Measurements from ENCODE around the gene CSAD.
"Not testable (repeated sequence)": the region's sequence is repeated elsewhere in the genome, so short reads cannot be mapped to it uniquely, and the experiment has no call there.

CSAD gene

DNA sequence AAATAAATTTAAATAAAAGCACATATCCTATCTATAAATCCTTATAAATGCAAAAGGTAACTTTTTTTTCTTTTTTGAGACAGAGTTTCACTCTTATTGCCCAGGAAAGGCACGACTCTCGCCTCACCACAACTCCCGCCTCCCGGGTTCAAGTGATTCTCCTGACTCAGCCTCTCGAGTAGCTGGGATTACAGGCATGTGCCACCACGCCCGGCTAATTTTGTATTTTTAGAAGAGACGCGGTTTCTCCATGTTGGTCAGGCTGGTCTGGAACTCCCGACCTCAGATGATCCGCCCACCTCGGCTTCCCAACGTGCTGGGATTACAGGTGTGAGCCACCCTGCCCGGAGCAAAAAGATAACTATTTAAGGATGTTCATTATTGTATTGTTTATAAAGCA lies 1.9 kb downstream of the CSAD start:
- DNase-seq: not testable (repeated sequence)

DNA sequence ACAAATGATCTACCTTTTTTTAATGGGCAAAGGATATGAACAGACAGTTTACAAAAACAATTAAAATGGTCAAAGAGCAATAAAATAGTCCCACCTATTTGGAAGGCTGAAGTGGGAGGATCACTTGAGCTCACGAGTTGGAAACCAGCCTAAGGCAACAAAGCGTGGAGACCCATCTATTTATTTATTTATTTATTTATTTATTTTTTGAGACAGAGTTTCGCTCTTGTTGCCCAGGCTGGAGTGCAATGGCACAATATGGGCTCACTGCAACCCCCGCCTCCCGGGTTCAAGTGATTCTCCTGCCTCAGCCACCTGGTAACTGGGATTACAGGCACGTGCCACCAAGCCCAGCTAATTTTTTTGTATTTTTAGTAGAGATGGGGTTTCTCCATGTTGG lies 3.3 kb downstream of the CSAD start:
- DNase-seq: not testable (repeated sequence)

- DNase-seq: no peak
Measured at GRCh38 chr12:53176750-53177149, 4.0 kb downstream of the CSAD start.

DNA sequence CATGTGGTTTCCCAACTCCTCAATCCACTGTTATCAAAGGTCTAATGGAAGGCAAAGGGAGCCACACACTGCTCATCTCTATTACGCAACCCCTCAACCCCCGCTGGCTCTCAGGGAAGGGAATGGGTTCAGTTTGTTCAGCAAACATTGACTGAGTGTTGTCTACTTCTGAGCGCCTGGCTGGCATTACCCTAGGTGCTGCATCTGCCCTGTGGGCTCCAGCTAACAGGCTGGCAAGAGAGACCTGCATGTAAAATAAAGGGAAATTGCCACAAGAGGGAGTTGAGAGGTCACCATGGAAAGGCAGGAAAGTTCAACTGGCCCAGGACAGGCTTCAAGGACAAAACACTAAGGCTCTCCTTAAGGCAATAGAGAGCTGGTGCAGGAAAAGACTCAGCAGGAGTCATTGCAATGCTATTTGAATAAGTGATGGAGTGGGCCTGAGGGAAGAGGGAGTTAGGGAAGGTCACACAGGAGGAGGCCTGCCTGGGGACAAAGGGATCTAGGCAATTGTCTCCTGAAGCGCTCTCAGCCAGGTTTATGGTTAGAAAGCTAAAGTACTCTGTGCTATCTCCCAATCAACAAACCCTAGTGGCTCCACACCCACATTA lies 5.7 kb downstream of the CSAD start:
- DNase-seq: peak; percentile 47

- DNase-seq: peak; percentile 18
Measured at GRCh38 chr12:53173085-53173715, 7.5 kb downstream of the CSAD start.

- DNase-seq: peak; percentile 83
Measured at GRCh38 chr12:53172352-53172751, 8.4 kb downstream of the CSAD start.

DNA sequence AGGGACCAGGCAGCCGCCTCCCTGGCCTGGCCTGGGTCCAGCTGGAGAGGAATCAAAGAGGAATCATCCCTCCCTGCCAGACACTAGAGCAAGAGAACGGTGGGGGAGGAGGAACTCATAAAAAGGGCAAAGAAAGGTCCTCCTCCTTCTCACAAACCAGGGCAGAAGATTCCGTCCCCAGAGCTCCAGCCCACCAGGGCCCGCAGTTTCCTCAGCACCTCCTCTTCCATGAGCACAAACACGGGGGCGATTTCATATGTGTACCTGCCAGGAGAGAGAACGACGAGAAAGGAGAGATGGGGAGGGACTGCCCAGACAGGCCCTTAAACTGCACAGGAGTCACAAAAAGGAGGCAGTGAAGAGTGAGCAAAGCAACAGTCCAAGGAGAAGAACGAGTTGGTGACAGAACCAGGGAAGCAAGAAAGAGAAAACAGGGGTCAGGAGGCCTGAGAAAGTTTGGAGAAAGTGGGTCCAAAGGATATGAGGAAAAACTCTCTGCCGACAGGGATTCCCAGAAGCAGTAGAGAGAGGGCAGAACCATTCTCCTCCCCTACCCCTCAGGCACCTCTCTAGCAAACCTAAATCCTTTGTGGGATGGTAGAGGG lies 8.9 kb downstream of the CSAD start:
- DNase-seq: peak; percentile 32

DNA sequence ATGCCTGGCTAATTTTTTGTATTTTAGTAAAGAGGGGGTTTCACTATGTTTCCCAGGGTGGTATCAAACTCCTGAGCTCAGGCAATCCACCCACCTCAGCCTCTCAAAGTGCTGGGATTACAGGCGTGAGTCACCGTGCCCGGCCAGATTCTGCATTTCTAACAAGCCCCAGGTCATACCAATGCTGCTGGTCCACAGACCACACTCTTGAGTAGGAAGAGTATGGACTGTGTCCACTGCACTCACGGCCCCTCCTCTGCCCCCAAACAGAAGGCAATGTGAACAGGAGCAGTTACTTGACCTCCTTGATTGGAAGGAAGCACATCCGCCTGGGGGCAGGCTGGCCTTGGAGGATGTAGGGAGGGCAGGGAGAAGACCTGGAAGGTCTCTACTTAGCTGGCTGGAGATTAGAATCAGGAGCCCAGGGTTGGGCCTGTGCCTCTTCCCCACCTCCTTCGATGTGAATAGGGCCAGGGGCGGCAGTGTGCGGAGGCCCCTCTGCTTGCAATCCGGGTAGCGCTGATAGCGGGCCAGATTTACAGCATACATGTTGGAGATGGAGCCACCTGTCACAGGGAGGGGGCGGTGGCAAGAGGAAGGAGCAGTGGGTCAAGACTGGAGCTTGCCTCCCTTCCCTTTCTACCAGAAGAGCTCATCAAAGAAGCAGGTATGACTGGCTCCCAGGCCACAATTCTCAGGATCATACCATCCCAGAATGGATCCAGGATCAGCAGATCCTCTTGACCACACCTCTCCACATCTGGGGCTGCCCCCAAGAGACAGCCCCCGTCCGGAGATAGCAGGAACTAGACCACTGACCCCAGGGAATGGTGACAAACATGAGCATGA lies 9.6 kb downstream of the CSAD start:
- DNase-seq: no peak

GRCh38 chr12:53170215-53170614 lies 10.5 kb downstream of the CSAD start:
- DNase-seq: no peak

DNA sequence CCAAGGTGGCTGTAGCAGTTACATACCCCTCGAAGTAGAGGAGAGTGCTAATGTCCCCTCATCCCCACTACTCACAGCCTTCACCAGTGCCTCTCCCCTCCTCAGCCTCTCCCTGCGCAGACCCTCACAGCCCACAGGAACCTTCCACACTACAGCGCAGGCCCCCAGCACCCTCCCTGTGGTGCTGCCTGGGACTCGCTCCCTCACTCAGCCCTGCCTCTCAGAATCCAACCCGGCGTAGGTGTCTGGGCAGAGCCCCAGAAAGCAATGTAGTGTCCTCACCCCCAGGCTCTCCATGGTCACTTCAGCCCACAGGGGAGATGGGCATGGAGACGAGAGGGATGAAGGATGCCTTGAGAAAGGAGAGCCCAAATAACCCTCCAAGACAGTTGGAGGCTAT lies 11.1 kb downstream of the CSAD start:
- DNase-seq: no peak

DNA sequence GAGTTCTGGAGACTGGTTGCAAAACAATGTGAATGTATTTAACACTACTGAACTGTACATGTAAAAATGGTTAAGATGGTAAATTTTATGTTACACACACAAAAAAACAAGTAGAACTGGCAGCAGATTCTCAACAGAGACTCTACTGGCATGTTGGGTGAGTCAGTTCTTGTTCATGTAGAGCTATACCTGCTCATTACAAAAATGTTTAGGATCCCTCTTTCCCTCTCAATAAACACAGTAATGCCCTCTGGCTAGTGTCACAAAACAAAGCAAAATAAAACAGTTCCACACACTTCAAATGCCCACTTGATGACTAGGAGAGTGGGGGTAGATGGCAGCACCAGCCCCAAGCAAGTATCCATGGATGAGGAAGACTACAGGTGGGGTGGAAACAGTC lies 13.9 kb downstream of the CSAD start:
- DNase-seq: no peak

GRCh38 chr12:53163008-53163407 lies 17.7 kb downstream of the CSAD start:
- not testable (repeated sequence) for DNase-seq

GRCh38 chr12:53161119-53161911 lies 19.4 kb downstream of the CSAD start:
- no peak for DNase-seq

- no peak for DNase-seq
Measured at GRCh38 chr12:53160673-53161072, 20.1 kb downstream of the CSAD start.

- no peak for DNase-seq
Measured at GRCh38 chr12:53160000-53160399, 20.7 kb downstream of the CSAD start.

- DNase-seq: peak; percentile 84
Measured at GRCh38 chr12:53159195-53159839, 21.4 kb downstream of the CSAD start.

DNA sequence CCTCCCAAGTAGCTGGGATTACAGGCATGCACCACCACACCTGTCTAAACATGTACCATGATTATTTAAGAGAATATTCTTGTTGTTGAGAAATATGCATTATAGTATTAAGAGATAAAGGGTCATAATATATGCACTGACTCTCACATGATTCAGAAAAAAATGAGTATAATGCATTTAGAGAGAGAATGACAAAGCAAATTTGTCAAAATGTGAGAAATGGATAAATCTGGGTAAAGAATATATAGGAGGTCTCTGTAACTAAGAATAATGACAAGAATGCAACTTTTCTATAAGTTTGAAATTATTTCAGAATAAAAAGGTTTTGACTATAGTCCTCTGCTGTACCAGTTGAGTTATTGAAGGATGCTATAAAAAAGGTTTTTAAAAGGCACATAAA lies 28.3 kb downstream of the CSAD start:
- no peak for DNase-seq

DNA sequence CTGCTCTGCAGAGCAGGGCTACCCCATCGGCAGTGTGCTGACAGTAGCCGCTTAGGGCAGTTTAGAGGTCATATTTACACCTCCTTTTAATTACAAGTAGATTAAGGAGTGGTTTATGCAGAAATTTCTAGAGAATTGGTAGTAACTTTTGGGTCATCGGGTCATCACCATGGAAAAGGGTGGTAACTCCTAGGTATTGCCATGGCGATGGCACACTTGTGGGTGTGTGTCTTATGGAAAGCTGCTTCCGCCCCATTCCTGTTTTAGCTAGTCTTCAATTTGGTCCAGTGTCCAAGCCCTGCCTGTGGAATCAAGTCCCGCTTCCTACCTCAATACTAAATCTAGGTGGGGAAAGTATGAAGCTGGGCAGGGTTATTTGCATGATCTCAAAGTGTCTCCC lies 29.7 kb downstream of the CSAD start:
- no peak for DNase-seq

GRCh38 chr12:53147653-53148052 lies 33.1 kb downstream of the CSAD start:
- no peak for DNase-seq

GRCh38 chr12:53147181-53147580 lies 33.5 kb downstream of the CSAD start:
- DNase-seq: no peak

DNA sequence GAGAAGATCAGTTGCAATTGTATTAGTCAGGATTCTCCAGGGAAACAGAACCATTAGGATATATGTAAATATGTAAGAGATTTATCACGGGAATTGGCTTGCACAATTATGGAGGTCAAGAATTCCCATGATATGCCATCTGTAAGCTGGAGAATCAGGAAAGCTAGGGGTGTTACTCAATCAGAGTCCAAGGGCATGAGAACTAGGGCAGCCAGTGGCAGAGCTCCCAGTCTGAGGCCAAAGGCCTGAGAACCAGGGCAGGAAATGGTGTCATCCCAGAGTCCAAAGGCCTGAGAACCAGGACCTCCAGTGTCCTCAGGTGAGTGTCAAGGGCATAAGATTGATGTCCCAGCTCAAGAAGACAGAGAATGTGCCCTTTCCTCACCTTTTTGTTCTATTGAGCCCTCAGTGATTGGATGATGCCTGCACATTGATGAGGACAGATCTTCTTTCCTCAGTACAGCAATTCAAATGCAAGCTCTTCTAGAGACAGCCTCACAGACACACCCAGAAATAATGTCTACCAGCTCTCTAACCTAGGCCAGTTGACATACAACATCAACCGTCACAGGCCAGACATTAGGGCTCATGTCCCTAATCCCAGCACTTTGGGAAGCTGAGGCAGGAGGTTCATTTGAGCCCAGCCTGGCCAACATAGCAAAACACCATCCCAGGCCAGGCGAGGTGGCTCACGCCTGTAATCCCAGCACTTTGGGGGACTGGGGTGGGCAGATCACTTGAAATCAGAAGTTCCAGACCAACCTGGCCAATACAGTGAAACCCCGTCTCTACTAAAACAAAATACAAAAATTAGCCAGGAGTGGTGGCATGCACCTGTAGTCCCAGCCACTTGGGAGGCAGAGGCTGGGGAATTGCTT lies 35.1 kb downstream of the CSAD start:
- peak; percentile 19 for DNase-seq

Data from fibroblast of upper back skin (primary cell).